Ascending aorta (tissue), 2 donors: ENCODE results near the gene ARID1B. TPM values are rescaled to one million over a fixed set of nuclear protein-coding genes. Genes with fewer than 3 reads are reported as not detected.

Experiments
- DNase-seq, 2 donors: peaks; one replicate each; pipeline ENCODE4 v3.0.0-alpha.2; 2019; ENCODE audit warnings: low spot score in 2 of 2
- H3K27ac ChIP-seq, 2 donors: fragments of 200-600 bp; sonication (generic); one replicate each; pipeline ENCODE4 v1.5.1; 2016 to 2017; ENCODE audit warnings: mild to moderate bottlenecking in 1 of 2
- H3K27me3 ChIP-seq: fragments of 200-600 bp; sonication (generic); one replicate; pipeline ENCODE4 v1.5.1; 2017
- H3K36me3 ChIP-seq, 2 donors: fragments of 200-600 bp; sonication (generic); one replicate each; pipeline ENCODE4 v1.5.1; 2016
- H3K4me1 ChIP-seq, 2 donors: fragments of 200-600 bp; sonication (generic); one replicate each; pipeline ENCODE4 v1.5.1; 2016 to 2017; ENCODE audit warnings: mild to moderate bottlenecking in 1 of 2
- H3K4me3 ChIP-seq, 2 donors: fragments of 200-600 bp; sonication (generic); one replicate each; pipeline ENCODE4 v1.5.1; 2016 to 2017; ENCODE audit warnings: mild to moderate bottlenecking in 1 of 2
- H3K9me3 ChIP-seq, 2 donors: fragments of 200-600 bp; sonication (generic); one replicate each; pipeline ENCODE4 v1.5.1; 2016
- CTCF ChIP-seq, 3 experiments: fragments of 200-600 bp in 2 of 3; fragments of 450-650 bp in 1 of 3; sonication (generic) in 2 of 3; IDR thresholded peaks; one replicate each; pipeline ENCODE4 v1.5.1; 2016 to 2019; ENCODE audit warnings: antibody characterized with exemption in 3 of 3, mild to moderate bottlenecking in 1 of 3, moderate library complexity in 1 of 3
- intact Hi-C: fragments of 100-400 bp; cut with DNase I; formaldehyde crosslinking; loops from one replicate; pipeline ENCODE4 v1.15.1; 2023
- total RNA-seq: library from RNA; depleted of rRNA; stranded (reverse); fragments of >200 nt; gene quantifications from one replicate; pipeline ENCODE4 v1.1.0, GENCODE V29; 2016

Gene ARID1B
- total RNA-seq, 1 donor from 2014 or later, result 97.9 TPM

GRCh38 chr6:157258878-157259277 is 481.7 kb downstream of the ARID1B start:
- Histone ChIP-seq H3K27ac (no peak overlapping the region), H3K9me3 (no peaks in the 10 kb centered on the region), H3K4me1 (peaks cover 3 to 9% of the 10 kb centered on the region in 2 donors), H3K27me3 (no peaks in the 10 kb centered on the region), H3K36me3 (no peaks in the 10 kb centered on the region), H3K4me3 (no peak overlapping the region)
- no peak for TF ChIP-seq CTCF (IDR thresholded peaks at IDR 0.05)
- intact Hi-C loops, result no loop called here
- DNase-seq, result no peak

GRCh38 chr6:157259443-157259842 is 482.3 kb downstream of the ARID1B start:
- Histone ChIP-seq H3K9me3 (no peaks in the 10 kb centered on the region), H3K4me3 (no peak overlapping the region), H3K4me1 (peaks cover 3 to 15% of the 10 kb centered on the region in 2 donors), H3K27ac (no peak overlapping the region), H3K27me3 (no peaks in the 10 kb centered on the region), H3K36me3 (no peaks in the 10 kb centered on the region)
- TF ChIP-seq CTCF (IDR thresholded peaks at IDR 0.05), result no peak
- intact Hi-C loops, result no loop called here
- DNase-seq, result no peak
